ENCODE measurements around the gene PCNP.

DNA sequence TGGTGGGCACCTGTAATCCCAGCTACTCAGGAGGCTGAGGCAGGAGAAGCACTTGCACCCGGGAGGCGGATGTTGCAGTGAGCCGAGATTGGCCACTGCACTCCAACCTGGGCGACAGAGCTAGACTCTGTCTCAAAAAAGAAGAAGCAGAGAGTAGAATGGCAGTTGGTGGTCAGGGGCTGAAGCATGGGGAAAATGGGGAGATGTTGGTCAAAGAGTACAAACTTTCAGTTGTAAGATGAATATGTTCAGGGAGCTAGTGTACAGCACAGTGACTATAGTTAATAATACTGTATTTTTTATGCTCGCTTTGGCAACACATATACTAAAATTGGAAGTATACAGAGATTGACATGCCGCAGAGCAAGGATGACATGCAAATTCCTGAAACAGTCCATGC lies 41.5 kb downstream of the PCNP start:
- TF ChIP-seq ZNF274 (IDR thresholded peaks at IDR 0.05; ENCODE audit: low read depth, low read length) (no peak), SUZ12 (IDR thresholded peaks at IDR 0.05; ENCODE audit: extremely low read depth, insufficient read depth, insufficient read length) (no peak), YY1 (IDR thresholded peaks at IDR 0.05; ENCODE audit: insufficient read depth, insufficient read length) (no peak)
